ENCODE results near the gene CIROP.

DNA sequence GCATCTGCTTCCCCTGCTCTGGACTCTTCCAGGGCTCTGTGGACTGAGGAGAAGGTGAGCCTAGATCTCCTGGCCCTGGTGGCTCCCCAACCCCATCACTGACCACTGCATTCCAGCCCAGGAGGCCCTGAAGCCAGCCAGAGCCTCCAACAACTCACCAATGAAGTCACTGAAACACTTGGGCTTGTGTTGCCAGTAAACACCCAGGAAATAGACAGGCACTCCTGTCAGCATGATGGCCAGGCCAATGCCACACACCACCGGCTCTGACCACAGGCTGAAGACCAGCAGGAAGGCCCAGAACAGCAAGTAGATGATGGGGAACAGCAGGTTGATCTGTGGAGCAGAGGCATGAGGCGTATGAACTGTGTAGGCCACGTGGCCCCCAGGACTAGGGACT lies 23.1 kb upstream of the CIROP start:
- TF ChIP-seq POLR2A (IDR thresholded peaks at IDR 0.05; ENCODE audit: low read depth, low read length) (no peak), POLR2AphosphoS5 (IDR thresholded peaks at IDR 0.05; ENCODE audit: low read depth, low read length) (no peak), SPI1 (IDR thresholded peaks at IDR 0.05; ENCODE audit: low read depth, low read length) (no peak)
